OCI-LY7 (cell line): ENCODE results near the gene ACD. TPM values are rescaled to one million over a fixed set of nuclear protein-coding genes. Genes with fewer than 3 reads are reported as not detected.

ENCODE experiments used
- BruUV-seq: library from RNA; stranded (reverse); fragments of 400-500 nt; replicated peaks from 2 replicates; lab custom pipeline; 2021; lab: Mats Ljungman, UMichigan
- CTCF ChIA-PET: fragments of 300-600 bp; sonication (Branson Sonifier 250); formaldehyde crosslinking; loops from one replicate; lab custom pipeline; 2022; ENCODE audit warnings: antibody characterized with exemption; ENCODE audit not compliant: unreplicated experiment; lab: Charles Lee
- POLR2A ChIA-PET: fragments of 300-600 bp; sonication (Branson Sonifier 250); formaldehyde crosslinking; loops from one replicate; lab custom pipeline; 2022; ENCODE audit warnings: antibody characterized with exemption; lab: Charles Lee
- DNase-seq: peaks from one replicate; pipeline ENCODE4 v3.0.0-alpha.2; 2015; ENCODE audit warnings: low spot score
- H2AFZ ChIP-seq: fragments of 200-600 bp; sonication (generic), shearing (Covaris generic); 2 replicates; pipeline ENCODE4 v1.6.1; 2014; ENCODE audit warnings: mild to moderate bottlenecking, antibody characterized with exemption, low read length, moderate library complexity
- H3K27ac ChIP-seq: fragments of 200-600 bp; sonication (generic); 2 replicates; pipeline ENCODE4 v1.5.1; 2014; ENCODE audit warnings: mixed run types, low read depth, mild to moderate bottlenecking, moderate library complexity, low read length, inconsistent platforms; ENCODE audit not compliant: poor library complexity, severe bottlenecking
- H3K36me3 ChIP-seq: fragments of 200-600 bp; sonication (generic); 2 replicates; pipeline ENCODE4 v1.6.1; 2014; ENCODE audit warnings: mild to moderate bottlenecking, antibody characterized with exemption, low read length, moderate library complexity, mixed read lengths; ENCODE audit not compliant: insufficient read depth
- H3K4me1 ChIP-seq: fragments of 200-600 bp; sonication (generic); 2 replicates; pipeline ENCODE4 v1.5.1; 2014; ENCODE audit warnings: mild to moderate bottlenecking, low read length; ENCODE audit not compliant: insufficient read depth, poor library complexity, severe bottlenecking
- H3K4me2 ChIP-seq: fragments of 200-600 bp; sonication (generic); 2 replicates; pipeline ENCODE4 v1.6.1; 2014; ENCODE audit warnings: mild to moderate bottlenecking, low read length
- H3K4me3 ChIP-seq: fragments of 200-600 bp; sonication (generic); 2 replicates; pipeline ENCODE4 v1.5.1; 2014; ENCODE audit warnings: mild to moderate bottlenecking, low read depth, low read length; ENCODE audit not compliant: poor library complexity, severe bottlenecking
- H3K79me2 ChIP-seq: fragments of 200-600 bp; sonication (generic); 2 replicates; pipeline ENCODE4 v1.6.1; 2016; ENCODE audit warnings: low read depth, mild to moderate bottlenecking, low read length, moderate library complexity, mixed read lengths; ENCODE audit not compliant: insufficient read depth
- H3K9me2 ChIP-seq: fragments of 200-600 bp; sonication (generic); 2 replicates; pipeline ENCODE4 v1.6.1; 2016; ENCODE audit warnings: mild to moderate bottlenecking, low read length, mixed read lengths; ENCODE audit not compliant: insufficient read depth
- H3K9me3 ChIP-seq: fragments of 200-600 bp; sonication (generic); 2 replicates; pipeline ENCODE4 v1.6.1; 2014; ENCODE audit warnings: mild to moderate bottlenecking, mixed run types, low read length, mixed read lengths
- H4K20me1 ChIP-seq: fragments of 200-600 bp; sonication (generic); 2 replicates; pipeline ENCODE4 v1.6.1; 2014; ENCODE audit warnings: mild to moderate bottlenecking, antibody characterized with exemption, low read length, moderate library complexity, mixed read lengths; ENCODE audit not compliant: insufficient read depth
- CTCF ChIP-seq: fragments of 200-600 bp; sonication (generic); conservative IDR thresholded peaks from 2 replicates; pipeline ENCODE4 v1.5.1; 2014; ENCODE audit warnings: mild to moderate bottlenecking, antibody characterized with exemption, low read length, moderate library complexity, mixed read lengths
- EZH2phosphoT487 ChIP-seq: fragments of 200-600 bp; sonication (generic); IDR thresholded peaks from 2 replicates; pipeline ENCODE4 v1.6.1; 2018; ENCODE audit warnings: low read depth, borderline replicate concordance, mild to moderate bottlenecking, mixed run types, antibody characterized with exemption, low read length, moderate library complexity, mixed read lengths
- intact Hi-C: fragments of 100-400 bp; cut with micrococcal nuclease; formaldehyde crosslinking; loops from one replicate; pipeline ENCODE4 v1.10.0; 2022; ENCODE audit not compliant: unreplicated experiment
- total RNA-seq, 2 experiments: library from RNA; depleted of rRNA in 1 of 2; stranded (reverse); fragments of >200 nt in 1 of 2; shearing (Covaris generic) in 1 of 2; gene quantifications; 2 replicates each; pipeline ENCODE4 v1.2.3, GENCODE V29; 2014 to 2022

Gene ACD
- total RNA-seq, 2 experiments from 2014 or later: 33.7 to 45.4 TPM

GRCh38 chr16:67656344-67657016 lies 3.6 kb downstream of the ACD start:
- H3K36me3 ChIP-seq: peaks cover 76% of the 10 kb centered on the region
- peaks cover 12% of the 10 kb centered on the region for H3K4me1 ChIP-seq
- no peak overlapping the region for H3K27ac ChIP-seq
- no TSS peak for BruUV-seq
- no peak overlapping the region for H2AFZ ChIP-seq
- H4K20me1 ChIP-seq: 0 out of 2 replicates have a peak, but pooled peaks cover 7% of the 10 kb centered on the region
- H3K79me2 ChIP-seq: peaks cover 13% of the 10 kb centered on the region; the same call in 1 of the 2 replicates
- no peaks in the 10 kb centered on the region for H3K9me3 ChIP-seq
- H3K4me2 ChIP-seq: no peak overlapping the region
- intact Hi-C loops: no loop called here
- H3K9me2 ChIP-seq: no peaks in the 10 kb centered on the region
- ChIA-PET CTCF (no interaction called here), POLR2A (interaction anchor here (0.7 kb wide), 1 partner anchor 11 kb away, joined by 3 read pairs; the partner anchor contains the start of gene CARMIL2)
- DNase-seq: no peak
- TF ChIP-seq EZH2phosphoT487: no peak
- no peak for TF ChIP-seq CTCF
- H3K4me3 ChIP-seq: no peak overlapping the region

GRCh38 chr16:67655363-67655762 lies 4.7 kb downstream of the ACD start:
- intact Hi-C loops: no loop called here
- DNase-seq: no peak
- Histone ChIP-seq H3K79me2 (peaks cover 13% of the 10 kb centered on the region; the same call in 1 of the 2 replicates), H3K4me2 (no peak overlapping the region), H3K27ac (no peak overlapping the region), H2AFZ (no peak overlapping the region), H3K36me3 (peaks cover 87% of the 10 kb centered on the region), H3K9me3 (no peaks in the 10 kb centered on the region), H3K4me1 (peaks cover 7% of the 10 kb centered on the region), H3K4me3 (no peak overlapping the region), H4K20me1 (0 out of 2 replicates have a peak, but pooled peaks cover 7% of the 10 kb centered on the region), H3K9me2 (no peaks in the 10 kb centered on the region)
- ChIA-PET POLR2A (no interaction called here), CTCF (no interaction called here)
- TF ChIP-seq EZH2phosphoT487 (no peak), CTCF (no peak)
- no TSS peak for BruUV-seq

GRCh38 chr16:67654403-67654911 lies 5.6 kb downstream of the ACD start:
- no peaks in the 10 kb centered on the region for H3K9me2 ChIP-seq
- intact Hi-C loops: no loop called here
- 0 out of 2 replicates have a peak, but pooled peaks cover 7% of the 10 kb centered on the region for H4K20me1 ChIP-seq
- H3K79me2 ChIP-seq: peaks cover 10% of the 10 kb centered on the region; the same call in 1 of the 2 replicates
- no TSS peak for BruUV-seq
- ChIA-PET POLR2A (no interaction called here), CTCF (no interaction called here)
- TF ChIP-seq EZH2phosphoT487: no peak
- TF ChIP-seq CTCF: no peak
- H3K4me2 ChIP-seq: no peak overlapping the region
- H3K4me3 ChIP-seq: no peak overlapping the region
- H3K27ac ChIP-seq: no peak overlapping the region
- peaks cover 7% of the 10 kb centered on the region for H3K4me1 ChIP-seq
- no peak for DNase-seq
- H3K9me3 ChIP-seq: no peaks in the 10 kb centered on the region
- peaks cover 92% of the 10 kb centered on the region for H3K36me3 ChIP-seq
- H2AFZ ChIP-seq: no peak overlapping the region
